ENCODE results near the gene SAG. TPM values are rescaled to one million over a fixed set of nuclear protein-coding genes. Genes with fewer than 3 reads are reported as not detected.

Gene SAG
- total and polyA plus RNA-seq, 9 of the 15 experiments (the other 6 are each of a cell fraction or from before 2014, with no cell fraction given) = 0.04 to 0.64 (median 0.31) TPM; not detected in 5

GRCh38 chr2:233353769-233354499, 46.3 kb downstream of the SAG start, which contains the start of gene DGKD (continued):
- TF ChIP-seq, protein P1, sequence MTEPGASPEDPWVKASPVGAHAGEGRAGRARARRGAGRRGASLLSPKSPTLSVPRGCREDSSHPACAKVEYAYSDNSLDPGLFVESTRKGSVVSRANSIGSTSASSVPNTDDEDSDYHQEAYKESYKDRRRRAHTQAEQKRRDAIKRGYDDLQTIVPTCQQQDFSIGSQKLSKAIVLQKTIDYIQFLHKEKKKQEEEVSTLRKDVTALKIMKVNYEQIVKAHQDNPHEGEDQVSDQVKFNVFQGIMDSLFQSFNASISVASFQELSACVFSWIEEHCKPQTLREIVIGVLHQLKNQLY (CRISPR knock-in tag; conservative IDR thresholded peaks at IDR 0.05) = no peak
- no peak for TF ChIP-seq NEUROD1 (IDR thresholded peaks at IDR 0.05; ENCODE audit: borderline replicate concordance, low read depth, low read length, partially characterized antibody)
- no peak for TF ChIP-seq ZNF780A (CRISPR knock-in tag; IDR thresholded peaks at IDR 0.05)
- TF ChIP-seq CCAR2 (IDR thresholded peaks at IDR 0.05; ENCODE audit: low read depth, low read length) = no peak
- TF ChIP-seq MIER1 (IDR thresholded peaks at IDR 0.05; ENCODE audit: low read depth) = no peak
- TF ChIP-seq RBM17 (IDR thresholded peaks at IDR 0.05; ENCODE audit: borderline replicate concordance, low read depth, low read length) = no peak
- TF ChIP-seq ZFP36 (IDR thresholded peaks at IDR 0.05; ENCODE audit: low read depth, low read length, partially characterized antibody) = no peak
- no peak for TF ChIP-seq EWSR1 (IDR thresholded peaks at IDR 0.05; ENCODE audit: borderline replicate concordance, low read depth, partially characterized antibody)
- no peak for TF ChIP-seq GABPB1 (CRISPR knock-in tag; IDR thresholded peaks at IDR 0.05)
- TF ChIP-seq ZNF398 (CRISPR knock-in tag; IDR thresholded peaks at IDR 0.05) = no peak
- TF ChIP-seq ZNF3 (CRISPR knock-in tag; IDR thresholded peaks at IDR 0.05) = no peak
- TF ChIP-seq, protein P2, sequence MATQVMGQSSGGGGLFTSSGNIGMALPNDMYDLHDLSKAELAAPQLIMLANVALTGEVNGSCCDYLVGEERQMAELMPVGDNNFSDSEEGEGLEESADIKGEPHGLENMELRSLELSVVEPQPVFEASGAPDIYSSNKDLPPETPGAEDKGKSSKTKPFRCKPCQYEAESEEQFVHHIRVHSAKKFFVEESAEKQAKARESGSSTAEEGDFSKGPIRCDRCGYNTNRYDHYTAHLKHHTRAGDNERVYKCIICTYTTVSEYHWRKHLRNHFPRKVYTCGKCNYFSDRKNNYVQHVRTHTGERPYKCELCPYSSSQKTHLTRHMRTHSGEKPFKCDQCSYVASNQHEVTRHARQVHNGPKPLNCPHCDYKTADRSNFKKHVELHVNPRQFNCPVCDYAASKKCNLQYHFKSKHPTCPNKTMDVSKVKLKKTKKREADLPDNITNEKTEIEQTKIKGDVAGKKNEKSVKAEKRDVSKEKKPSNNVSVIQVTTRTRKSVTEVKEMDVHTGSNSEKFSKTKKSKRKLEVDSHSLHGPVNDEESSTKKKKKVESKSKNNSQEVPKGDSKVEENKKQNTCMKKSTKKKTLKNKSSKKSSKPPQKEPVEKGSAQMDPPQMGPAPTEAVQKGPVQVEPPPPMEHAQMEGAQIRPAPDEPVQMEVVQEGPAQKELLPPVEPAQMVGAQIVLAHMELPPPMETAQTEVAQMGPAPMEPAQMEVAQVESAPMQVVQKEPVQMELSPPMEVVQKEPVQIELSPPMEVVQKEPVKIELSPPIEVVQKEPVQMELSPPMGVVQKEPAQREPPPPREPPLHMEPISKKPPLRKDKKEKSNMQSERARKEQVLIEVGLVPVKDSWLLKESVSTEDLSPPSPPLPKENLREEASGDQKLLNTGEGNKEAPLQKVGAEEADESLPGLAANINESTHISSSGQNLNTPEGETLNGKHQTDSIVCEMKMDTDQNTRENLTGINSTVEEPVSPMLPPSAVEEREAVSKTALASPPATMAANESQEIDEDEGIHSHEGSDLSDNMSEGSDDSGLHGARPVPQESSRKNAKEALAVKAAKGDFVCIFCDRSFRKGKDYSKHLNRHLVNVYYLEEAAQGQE (IDR thresholded peaks at IDR 0.05; ENCODE audit: borderline replicate concordance) = no peak
- TF ChIP-seq, protein P2 (CRISPR knock-in tag; IDR thresholded peaks at IDR 0.05; ENCODE audit: low read depth) = no peak
- no peak for TF ChIP-seq SNRNP70 (optimal IDR thresholded peaks at IDR 0.05; ENCODE audit: low read depth, low read length)
- TF ChIP-seq ILF3 (IDR thresholded peaks at IDR 0.05; ENCODE audit: borderline replicate concordance) = no peak
- TF ChIP-seq BHLHE40 (IDR thresholded peaks at IDR 0.05; ENCODE audit: low read length) = no peak
- no peak for TF ChIP-seq ESRRB (CRISPR knock-in tag; IDR thresholded peaks at IDR 0.05; ENCODE audit: borderline replicate concordance)
- no peak for TF ChIP-seq HDAC3 (IDR thresholded peaks at IDR 0.05; ENCODE audit: borderline replicate concordance, partially characterized antibody)
